ENCODE measurements around the gene TBRG1. TPM values are rescaled to one million over a fixed set of nuclear protein-coding genes. Genes with fewer than 3 reads are reported as not detected.

Gene TBRG1
- total and polyA plus RNA-seq, 2 experiments from 2014 or later = 24.8 to 56.6 TPM

DNA sequence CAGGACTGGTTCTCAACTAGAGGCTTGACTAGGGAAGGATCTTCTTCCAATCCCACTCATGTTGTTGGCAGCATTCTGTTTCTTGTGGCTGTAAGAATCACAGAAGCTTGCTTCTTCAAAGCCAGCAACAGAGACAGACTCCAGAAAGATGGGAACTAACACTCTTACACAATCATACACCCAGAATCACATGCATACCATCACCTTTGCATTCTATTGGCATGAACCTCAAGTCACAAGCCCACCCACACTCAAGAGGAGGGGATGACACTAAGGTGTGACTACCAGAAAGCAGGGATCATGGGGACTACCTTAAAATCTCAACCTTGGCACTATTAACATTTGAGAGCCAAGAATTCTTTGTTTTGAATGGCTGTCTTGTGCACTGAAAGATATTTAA lies 25.0 kb upstream of the TBRG1 start (continued):
- TF ChIP-seq ZNF462 (CRISPR knock-in tag; IDR thresholded peaks at IDR 0.05) = no peak
- no peak for TF ChIP-seq JUNB (IDR thresholded peaks at IDR 0.05; ENCODE audit: unreplicated experiment)
- no peak for TF ChIP-seq EZH2phosphoT487 (IDR thresholded peaks at IDR 0.05; ENCODE audit: unreplicated experiment)
- TF ChIP-seq, protein P1, sequence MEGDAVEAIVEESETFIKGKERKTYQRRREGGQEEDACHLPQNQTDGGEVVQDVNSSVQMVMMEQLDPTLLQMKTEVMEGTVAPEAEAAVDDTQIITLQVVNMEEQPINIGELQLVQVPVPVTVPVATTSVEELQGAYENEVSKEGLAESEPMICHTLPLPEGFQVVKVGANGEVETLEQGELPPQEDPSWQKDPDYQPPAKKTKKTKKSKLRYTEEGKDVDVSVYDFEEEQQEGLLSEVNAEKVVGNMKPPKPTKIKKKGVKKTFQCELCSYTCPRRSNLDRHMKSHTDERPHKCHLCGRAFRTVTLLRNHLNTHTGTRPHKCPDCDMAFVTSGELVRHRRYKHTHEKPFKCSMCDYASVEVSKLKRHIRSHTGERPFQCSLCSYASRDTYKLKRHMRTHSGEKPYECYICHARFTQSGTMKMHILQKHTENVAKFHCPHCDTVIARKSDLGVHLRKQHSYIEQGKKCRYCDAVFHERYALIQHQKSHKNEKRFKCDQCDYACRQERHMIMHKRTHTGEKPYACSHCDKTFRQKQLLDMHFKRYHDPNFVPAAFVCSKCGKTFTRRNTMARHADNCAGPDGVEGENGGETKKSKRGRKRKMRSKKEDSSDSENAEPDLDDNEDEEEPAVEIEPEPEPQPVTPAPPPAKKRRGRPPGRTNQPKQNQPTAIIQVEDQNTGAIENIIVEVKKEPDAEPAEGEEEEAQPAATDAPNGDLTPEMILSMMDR (conservative IDR thresholded peaks at IDR 0.05; ENCODE audit: low read depth in 2 of 2) = no peak
- no peak for TF ChIP-seq POLR2AphosphoS5 (IDR thresholded peaks at IDR 0.05; ENCODE audit: low read depth)
- TF ChIP-seq, protein P2, sequence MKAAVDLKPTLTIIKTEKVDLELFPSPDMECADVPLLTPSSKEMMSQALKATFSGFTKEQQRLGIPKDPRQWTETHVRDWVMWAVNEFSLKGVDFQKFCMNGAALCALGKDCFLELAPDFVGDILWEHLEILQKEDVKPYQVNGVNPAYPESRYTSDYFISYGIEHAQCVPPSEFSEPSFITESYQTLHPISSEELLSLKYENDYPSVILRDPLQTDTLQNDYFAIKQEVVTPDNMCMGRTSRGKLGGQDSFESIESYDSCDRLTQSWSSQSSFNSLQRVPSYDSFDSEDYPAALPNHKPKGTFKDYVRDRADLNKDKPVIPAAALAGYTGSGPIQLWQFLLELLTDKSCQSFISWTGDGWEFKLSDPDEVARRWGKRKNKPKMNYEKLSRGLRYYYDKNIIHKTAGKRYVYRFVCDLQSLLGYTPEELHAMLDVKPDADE (IDR thresholded peaks at IDR 0.05) = no peak

Measured in GM23338 (cell line).